Smooth muscle cell (in vitro differentiated cells): Measurements from ENCODE around the gene DPP9. TPM values are rescaled to one million over a fixed set of nuclear protein-coding genes. Genes with fewer than 3 reads are reported as not detected.

Experiments
- DNase-seq: peaks from one replicate; lab custom pipeline; 2025; ENCODE audit not compliant: unreplicated experiment; lab: John Stamatoyannopoulos, UW
- H2AFZ ChIP-seq: fragments of 200-600 bp; sonication (generic); 2 replicates; pipeline ENCODE4 v1.6.0; 2016; ENCODE audit warnings: antibody characterized with exemption, low read depth, mild to moderate bottlenecking
- H3F3A ChIP-seq: fragments of 200-600 bp; sonication (generic); 2 replicates; pipeline ENCODE4 v1.6.0; 2017; ENCODE audit warnings: antibody characterized with exemption, low read depth
- H3K27ac ChIP-seq: fragments of 200-600 bp; sonication (generic); 2 replicates; pipeline ENCODE4 v1.5.1; 2016; ENCODE audit warnings: low read depth, mild to moderate bottlenecking
- H3K27me3 ChIP-seq: fragments of 200-600 bp; sonication (generic); 2 replicates; pipeline ENCODE4 v1.6.1; 2016; ENCODE audit warnings: low read depth, mild to moderate bottlenecking
- H3K36me3 ChIP-seq: fragments of 200-600 bp; sonication (generic); 2 replicates; pipeline ENCODE4 v1.5.1; 2016; ENCODE audit warnings: low read depth
- H3K4me1 ChIP-seq: fragments of 200-600 bp; sonication (generic); 2 replicates; pipeline ENCODE4 v1.5.1; 2016; ENCODE audit warnings: low read depth
- H3K4me2 ChIP-seq: fragments of 200-600 bp; sonication (generic); 2 replicates; pipeline ENCODE4 v1.6.0; 2016; ENCODE audit warnings: mild to moderate bottlenecking
- H3K4me3 ChIP-seq: fragments of 200-600 bp; sonication (generic); 2 replicates; pipeline ENCODE4 v1.5.1; 2016; ENCODE audit warnings: mild to moderate bottlenecking
- H3K79me2 ChIP-seq: fragments of 200-600 bp; sonication (generic); 2 replicates; pipeline ENCODE4 v1.6.0; 2016; ENCODE audit warnings: low read depth, mild to moderate bottlenecking
- H3K9ac ChIP-seq: fragments of 200-600 bp; sonication (generic); 2 replicates; pipeline ENCODE4 v1.6.0; 2016; ENCODE audit warnings: low read depth
- H3K9me3 ChIP-seq: fragments of 200-600 bp; sonication (generic); replicated peaks from 2 replicates; pipeline ENCODE4 v1.5.1; 2016; ENCODE audit warnings: low read depth
- H4K20me1 ChIP-seq: fragments of 200-600 bp; sonication (generic); 2 replicates; pipeline ENCODE4 v1.6.0; 2016; ENCODE audit warnings: low read depth
- CTCF ChIP-seq: fragments of 200-600 bp; sonication (generic); IDR thresholded peaks from 2 replicates; pipeline ENCODE4 v1.5.1; 2017; ENCODE audit warnings: borderline replicate concordance, mild to moderate bottlenecking, antibody characterized with exemption; ENCODE audit not compliant: insufficient read depth, poor library complexity, severe bottlenecking
- WGBS: methylation state at CpG from one replicate; pipeline ENCODE4 v1.1.7; 2016; ENCODE audit warnings: low lambda C conversion rate; 5-methylcytosine and 5-hydroxymethylcytosine counted together
- polyA plus RNA-seq: library from polyadenylated mRNA; unstranded; fragments of >200 nt; fragmentation: Nextera tagmentation; extraction: Ambion mirVana; gene quantifications from 2 replicates; pipeline ENCODE4 v1.2.1, GENCODE V29; 2016
- total RNA-seq: library from RNA; depleted of rRNA; stranded (reverse); fragments of >200 nt; gene quantifications from 2 replicates; pipeline ENCODE4 v1.2.3, GENCODE V29; 2014

Gene DPP9
- total RNA-seq (13.0 and 44.3 TPM in 2 replicates), polyA plus RNA-seq (26.3 and 36.6 TPM in 2 replicates)

GRCh38 chr19:4723595-4724514 lies at the start of gene DPP9:
DPP9 (minus strand) TSS chr19:4723842; CDS start chr19:4719906, 3,936 bp downstream.
- H4K20me1 ChIP-seq, result no peaks in the 10 kb centered on the region
- DNase-seq, result peak; percentile 88
- H3K27me3 ChIP-seq, result no peaks in the 10 kb centered on the region
- H2AFZ ChIP-seq, result peak within 1 kb of the TSS; percentile 65
- no peaks in the 10 kb centered on the region for H3K9me3 ChIP-seq
- H3K36me3 ChIP-seq, result no peaks in the 10 kb centered on the region
- H3K9ac ChIP-seq, result peak within 1 kb of the TSS; percentile 90
- peak within 1 kb of the TSS; percentile 88 for H3K4me2 ChIP-seq
- peak within 1 kb of the TSS; percentile 53 for H3K27ac ChIP-seq
- peaks cover 5% of the 10 kb centered on the region for H3F3A ChIP-seq
- peaks cover 9% of the 10 kb centered on the region for H3K4me1 ChIP-seq
- H3K79me2 ChIP-seq, result peaks cover 30% of the 10 kb centered on the region
- under 1% methylated on average over 49 of the region's 79 CpGs for WGBS
- H3K4me3 ChIP-seq, result peak within 1 kb of the TSS; percentile 84
- no peak for TF ChIP-seq CTCF

- H3K79me2 ChIP-seq, result no peaks in the 10 kb centered on the region
- no peak overlapping the region for H3K4me3 ChIP-seq
- H3K4me2 ChIP-seq, result no peak overlapping the region
- H3K9me3 ChIP-seq, result no peaks in the 10 kb centered on the region
- H3K36me3 ChIP-seq, result no peaks in the 10 kb centered on the region
- H3K27ac ChIP-seq, result no peak overlapping the region
- H3K4me1 ChIP-seq, result no peaks in the 10 kb centered on the region
- no peak overlapping the region for H3K9ac ChIP-seq
- WGBS, result 71% methylated on average over 9 of the region's 9 CpGs
- H3K27me3 ChIP-seq, result no peaks in the 10 kb centered on the region
- no peak for DNase-seq
- H3F3A ChIP-seq, result peaks cover 14% of the 10 kb centered on the region
- no peaks in the 10 kb centered on the region for H4K20me1 ChIP-seq
- TF ChIP-seq CTCF, result no peak
- no peak overlapping the region for H2AFZ ChIP-seq
Measured at GRCh38 chr19:4773047-4773640, 49.5 kb upstream of the DPP9 start.

- Histone ChIP-seq H3K4me2 (no peak overlapping the region), H3K36me3 (no peaks in the 10 kb centered on the region), H3F3A (peaks cover 14% of the 10 kb centered on the region), H3K4me1 (no peaks in the 10 kb centered on the region), H3K9ac (no peak overlapping the region), H3K27me3 (no peaks in the 10 kb centered on the region), H3K9me3 (no peaks in the 10 kb centered on the region), H3K4me3 (no peak overlapping the region), H2AFZ (no peak overlapping the region), H4K20me1 (no peaks in the 10 kb centered on the region), H3K27ac (no peak overlapping the region), H3K79me2 (no peaks in the 10 kb centered on the region)
- no peak for TF ChIP-seq CTCF
- DNase-seq, result no peak
- 64% methylated on average over 2 of the region's 2 CpGs for WGBS
Measured at GRCh38 chr19:4772566-4772965, 48.9 kb upstream of the DPP9 start.
